Caco-2 (cell line): ENCODE data around the gene ATP2C2. TPM values are rescaled to one million over a fixed set of nuclear protein-coding genes. Genes with fewer than 3 reads are reported as not detected.

Source experiments
- BruUV-seq: library from RNA; stranded (reverse); fragments of 400-500 nt; replicated peaks from 2 replicates; lab custom pipeline; 2021; lab: Mats Ljungman, UMichigan
- CTCF ChIA-PET: fragments of 300-600 bp; sonication (Branson Sonifier 250); formaldehyde crosslinking; loops from one replicate; lab custom pipeline; 2022; ENCODE audit warnings: antibody characterized with exemption; lab: Charles Lee
- POLR2A ChIA-PET: fragments of 300-600 bp; sonication (Branson Sonifier 250); formaldehyde crosslinking; loops from one replicate; lab custom pipeline; 2022; ENCODE audit warnings: antibody characterized with exemption; lab: Charles Lee
- DNase-seq, 2 experiments: peaks; one replicate each; pipeline versions ENCODE4 v3.0.0 to v3.0.0-alpha.2; 2020 to 2022
- H3K27me3 ChIP-seq: replicated peaks from 2 replicates; pipeline ENCODE4 v1.6.0; 2011; ENCODE audit warnings: low read length; ENCODE audit not compliant: control insufficient read depth, insufficient read depth
- H3K36me3 ChIP-seq: 2 replicates; pipeline ENCODE4 v1.5.1; 2011; ENCODE audit warnings: low read length; ENCODE audit not compliant: control insufficient read depth, insufficient read depth
- H3K4me1 ChIP-seq: fragments of 250-450 bp; sonication (Bioruptor Pico); 2 replicates; pipeline ENCODE4 v1.5.1; 2020; ENCODE audit warnings: mild to moderate bottlenecking
- H3K4me3 ChIP-seq: 2 replicates; pipeline ENCODE4 v1.5.1; 2011; ENCODE audit warnings: low read depth, mild to moderate bottlenecking, control low read depth, low read length
- H3K9me3 ChIP-seq: fragments of 250-450 bp; sonication (Bioruptor Pico); 2 replicates; pipeline ENCODE4 v1.5.1; 2020; ENCODE audit warnings: mild to moderate bottlenecking, moderate library complexity
- H3K27ac Mint-ChIP-seq: one replicate; pipeline ENCODE4 v1.8.0; 2022; ENCODE audit warnings: mixed read lengths; ENCODE audit not compliant: unreplicated experiment
- H3K27me3 Mint-ChIP-seq: one replicate; pipeline ENCODE4 v1.8.0; 2022; ENCODE audit warnings: mixed read lengths; ENCODE audit not compliant: insufficient read depth, unreplicated experiment
- H3K36me3 Mint-ChIP-seq: one replicate; pipeline ENCODE4 v1.8.0; 2022; ENCODE audit warnings: mild to moderate bottlenecking, mixed read lengths; ENCODE audit not compliant: insufficient read depth, unreplicated experiment
- H3K4me1 Mint-ChIP-seq: one replicate; pipeline ENCODE4 v1.8.0; 2022; ENCODE audit warnings: low read depth, mixed read lengths; ENCODE audit not compliant: unreplicated experiment
- H3K4me3 Mint-ChIP-seq: one replicate; pipeline ENCODE4 v1.8.0; 2022; ENCODE audit warnings: mild to moderate bottlenecking, moderate library complexity, mixed read lengths; ENCODE audit not compliant: unreplicated experiment
- H3K9me3 Mint-ChIP-seq: one replicate; pipeline ENCODE4 v1.8.0; 2022; ENCODE audit warnings: mixed read lengths; ENCODE audit not compliant: unreplicated experiment
- intact Hi-C: fragments of 100-400 bp; cut with micrococcal nuclease; formaldehyde crosslinking; loops from one replicate; pipeline ENCODE4 v1.10.0; 2022; ENCODE audit not compliant: unreplicated experiment
- total RNA-seq: library from RNA; stranded (reverse); gene quantifications from 2 replicates; pipeline ENCODE4 v1.2.3, GENCODE V29; 2022
- TF ChIP-seq, protein P1 (sequence below), 2 experiments: fragments of 200-600 bp in 1 of 2; IDR thresholded peaks; 1 replicate in 1 of 2; 2 replicates in 1 of 2; pipeline versions ENCODE4 v1.5.1 to v1.8.0; 2011 to 2022; ENCODE audit warnings: antibody characterized with exemption in 1 of 2, control low read depth in 1 of 2, inconsistent platforms in 1 of 2, low read depth in 1 of 2, low read length in 1 of 2, mild to moderate bottlenecking in 1 of 2, moderate library complexity in 1 of 2; ENCODE audit not compliant: insufficient read depth in 1 of 2, severe bottlenecking in 1 of 2, unreplicated experiment in 1 of 2

Gene ATP2C2
- total RNA-seq, 1 experiment from 2014 or later, result 47.0 TPM

DNA sequence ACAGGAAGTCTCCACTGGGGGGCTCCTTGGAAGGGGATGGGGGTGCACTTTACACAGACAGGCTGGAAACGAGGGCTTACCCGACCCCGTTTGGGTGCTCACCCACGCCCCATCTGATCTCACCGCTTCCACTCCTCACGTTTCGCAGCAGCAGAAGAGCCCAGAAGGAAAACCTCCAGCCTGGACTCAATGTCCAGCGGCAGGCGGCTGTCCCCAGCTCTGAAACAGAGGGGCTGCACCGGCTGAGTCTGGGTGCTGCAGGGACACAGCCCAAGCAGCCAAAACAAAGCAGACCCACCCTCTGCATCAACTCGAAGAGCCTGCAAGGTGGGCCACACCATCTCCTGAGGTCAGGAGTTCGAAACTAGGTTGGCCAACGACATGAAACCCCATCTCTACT, 132.2 kb downstream of the ATP2C2 start:
- H3K27me3 Mint-ChIP-seq, result no peaks in the 10 kb centered on the region
- intact Hi-C loops, result no loop called here
- CTCF ChIA-PET, result no interaction called here
- peaks cover 32% of the 10 kb centered on the region for H3K4me1 Mint-ChIP-seq
- DNase-seq, result peak in 1 of 2 experiments; percentile 24
- Histone ChIP-seq H3K4me3 (no peak overlapping the region), H3K27me3 (no peaks in the 10 kb centered on the region), H3K4me1 (peaks cover 37% of the 10 kb centered on the region), H3K36me3 (no peaks in the 10 kb centered on the region), H3K9me3 (no peaks in the 10 kb centered on the region)
- peak overlapping the region; percentile 82 for H3K27ac Mint-ChIP-seq
- peaks cover 44% of the 10 kb centered on the region for H3K36me3 Mint-ChIP-seq
- POLR2A ChIA-PET, result no interaction called here
- no peaks in the 10 kb centered on the region for H3K9me3 Mint-ChIP-seq
- TF ChIP-seq, protein P1, sequence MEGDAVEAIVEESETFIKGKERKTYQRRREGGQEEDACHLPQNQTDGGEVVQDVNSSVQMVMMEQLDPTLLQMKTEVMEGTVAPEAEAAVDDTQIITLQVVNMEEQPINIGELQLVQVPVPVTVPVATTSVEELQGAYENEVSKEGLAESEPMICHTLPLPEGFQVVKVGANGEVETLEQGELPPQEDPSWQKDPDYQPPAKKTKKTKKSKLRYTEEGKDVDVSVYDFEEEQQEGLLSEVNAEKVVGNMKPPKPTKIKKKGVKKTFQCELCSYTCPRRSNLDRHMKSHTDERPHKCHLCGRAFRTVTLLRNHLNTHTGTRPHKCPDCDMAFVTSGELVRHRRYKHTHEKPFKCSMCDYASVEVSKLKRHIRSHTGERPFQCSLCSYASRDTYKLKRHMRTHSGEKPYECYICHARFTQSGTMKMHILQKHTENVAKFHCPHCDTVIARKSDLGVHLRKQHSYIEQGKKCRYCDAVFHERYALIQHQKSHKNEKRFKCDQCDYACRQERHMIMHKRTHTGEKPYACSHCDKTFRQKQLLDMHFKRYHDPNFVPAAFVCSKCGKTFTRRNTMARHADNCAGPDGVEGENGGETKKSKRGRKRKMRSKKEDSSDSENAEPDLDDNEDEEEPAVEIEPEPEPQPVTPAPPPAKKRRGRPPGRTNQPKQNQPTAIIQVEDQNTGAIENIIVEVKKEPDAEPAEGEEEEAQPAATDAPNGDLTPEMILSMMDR (IDR thresholded peaks at IDR 0.05; ENCODE audit: insufficient read depth in 1 of 2, low read depth in 1 of 2, low read length in 1 of 2, severe bottlenecking in 1 of 2, unreplicated experiment in 1 of 2), result no peak
- H3K4me3 Mint-ChIP-seq, result no peak overlapping the region
- no TSS peak for BruUV-seq

DNA sequence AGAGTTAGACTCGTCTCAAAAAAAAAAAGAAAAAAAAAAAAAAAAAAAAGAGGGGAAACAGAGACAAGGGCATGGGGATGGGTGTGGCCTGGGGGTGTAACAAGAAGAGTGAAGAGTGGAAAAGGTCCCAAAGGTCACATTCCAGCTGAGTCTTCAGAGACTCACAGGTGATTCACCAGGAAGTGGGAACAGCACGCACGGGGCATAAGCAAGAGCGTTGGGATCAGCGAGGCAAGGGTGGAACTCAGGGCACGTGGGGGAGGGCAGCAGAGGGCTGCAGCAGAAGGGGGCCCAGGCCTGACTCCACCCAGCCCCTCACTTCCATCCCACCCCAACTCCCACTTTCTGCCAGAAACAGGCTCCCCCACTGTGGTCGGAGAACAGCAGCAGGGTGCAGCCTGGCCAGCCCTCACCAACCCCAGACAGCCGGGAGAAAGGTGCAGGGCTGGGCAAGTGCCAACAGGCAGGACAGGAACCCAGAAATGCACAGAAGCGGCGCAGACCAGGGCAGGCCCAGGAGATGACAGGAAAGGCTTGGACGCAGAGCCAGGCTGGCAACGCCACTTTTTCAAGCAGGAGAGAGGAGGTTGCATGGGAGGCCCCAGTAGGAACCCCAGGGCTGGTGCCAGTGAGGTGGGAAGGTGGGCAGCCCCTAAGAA, 132.9 kb downstream of the ATP2C2 start:
- ChIA-PET POLR2A (no interaction called here), CTCF (no interaction called here)
- H3K36me3 ChIP-seq, result no peaks in the 10 kb centered on the region
- Mint-ChIP-seq H3K27me3 (no peaks in the 10 kb centered on the region), H3K36me3 (peaks cover 37% of the 10 kb centered on the region), H3K4me1 (peaks cover 35% of the 10 kb centered on the region), H3K4me3 (peak overlapping the region; percentile 52), H3K27ac (peak overlapping the region; percentile 82), H3K9me3 (no peaks in the 10 kb centered on the region)
- H3K27me3 ChIP-seq, result no peaks in the 10 kb centered on the region
- no peak overlapping the region for H3K4me3 ChIP-seq
- no peaks in the 10 kb centered on the region for H3K9me3 ChIP-seq
- DNase-seq, result peak; percentile 41 to 73
- no TSS peak for BruUV-seq
- TF ChIP-seq, protein P1 (IDR thresholded peaks at IDR 0.05; ENCODE audit: insufficient read depth in 1 of 2, low read depth in 1 of 2, low read length in 1 of 2, severe bottlenecking in 1 of 2, unreplicated experiment in 1 of 2), result no peak
- H3K4me1 ChIP-seq, result peaks cover 39% of the 10 kb centered on the region
- intact Hi-C loops, result no loop called here

DNA sequence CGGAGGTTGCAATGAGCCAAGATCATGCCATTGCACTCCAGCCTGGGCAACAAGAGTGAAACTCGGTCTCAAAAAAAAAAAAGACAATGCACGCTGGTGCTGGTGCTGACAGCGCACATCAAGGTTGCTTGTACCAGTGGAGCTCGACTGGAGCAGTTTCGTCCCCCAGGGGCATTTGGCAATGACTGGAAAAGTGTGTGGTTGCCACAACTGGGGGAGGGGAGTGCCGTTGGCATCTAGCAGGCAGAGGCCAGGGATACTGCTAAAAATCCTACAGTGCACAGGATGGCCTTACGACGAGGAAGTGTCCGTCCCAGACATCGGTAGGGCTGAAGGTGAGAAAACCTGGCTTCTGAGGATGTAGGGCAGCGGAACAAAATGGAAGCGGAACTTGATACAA, 133.7 kb downstream of the ATP2C2 start:
- no TSS peak for BruUV-seq
- DNase-seq, result peak in 1 of 2 experiments; percentile 25
- peaks cover 34% of the 10 kb centered on the region for H3K36me3 Mint-ChIP-seq
- no peak overlapping the region for H3K4me3 Mint-ChIP-seq
- no peaks in the 10 kb centered on the region for H3K9me3 Mint-ChIP-seq
- no peak overlapping the region for H3K27ac Mint-ChIP-seq
- peaks cover 35% of the 10 kb centered on the region for H3K4me1 Mint-ChIP-seq
- Histone ChIP-seq H3K27me3 (no peaks in the 10 kb centered on the region), H3K4me1 (peaks cover 39% of the 10 kb centered on the region), H3K4me3 (no peak overlapping the region), H3K9me3 (no peaks in the 10 kb centered on the region), H3K36me3 (no peaks in the 10 kb centered on the region)
- CTCF ChIA-PET, result no interaction called here
- TF ChIP-seq, protein P1 (IDR thresholded peaks at IDR 0.05; ENCODE audit: insufficient read depth in 1 of 2, low read depth in 1 of 2, low read length in 1 of 2, severe bottlenecking in 1 of 2, unreplicated experiment in 1 of 2), result no peak
- POLR2A ChIA-PET, result no interaction called here
- H3K27me3 Mint-ChIP-seq, result no peaks in the 10 kb centered on the region
- intact Hi-C loops, result no loop called here
